Gastroesophageal sphincter (tissue), 3 donors: ENCODE results near the gene TIGD7.

Experiments used
- CTCF ChIP-seq, 4 experiments: fragments of 200-600 bp in 2 of 4; fragments of 450-650 bp in 2 of 4; sonication (generic) in 1 of 4; IDR thresholded peaks; one replicate each; pipeline ENCODE4 v1.5.1; 2017 to 2019; ENCODE audit warnings: antibody characterized with exemption in 4 of 4, mild to moderate bottlenecking in 2 of 4, moderate library complexity in 2 of 4
- EP300 ChIP-seq: sonication (generic); formaldehyde crosslinking; IDR thresholded peaks from one replicate; pipeline ENCODE4 v1.6.1; 2017; ENCODE audit warnings: antibody characterized with exemption, mild to moderate bottlenecking

DNA sequence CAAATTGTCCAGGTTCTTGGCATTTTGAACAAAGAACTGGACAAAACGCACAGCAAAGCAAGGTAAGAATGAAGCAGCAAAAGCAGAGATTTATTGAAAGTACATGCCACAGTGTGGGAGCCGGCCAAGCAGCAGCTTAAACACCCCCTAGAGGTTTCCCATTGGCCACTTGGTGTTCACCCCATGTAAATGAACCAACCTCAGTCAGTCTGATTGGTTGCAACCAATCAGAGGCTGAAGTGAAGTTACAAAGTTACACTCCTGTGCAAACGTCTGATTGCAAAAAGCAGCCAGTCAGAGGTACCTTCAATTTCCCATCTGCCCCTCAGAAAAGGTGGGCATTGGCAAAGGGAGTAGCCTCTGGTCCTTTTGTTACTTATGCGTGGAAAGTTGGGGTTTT lies 30.7 kb downstream of the TIGD7 start:
- no peak for TF ChIP-seq CTCF (IDR thresholded peaks at IDR 0.05)
- no peak for TF ChIP-seq EP300
